GM23338 (cell line): ENCODE measurements around the gene EREG. TPM values are rescaled to one million over a fixed set of nuclear protein-coding genes. Genes with fewer than 3 reads are reported as not detected.

Experiments used
- ATAC-seq: fragments of 200-7000 bp; cut with Tn5 transposase; 3 replicates; pipeline ENCODE4 v1.9.1; 2020
- DNase-seq: peaks from one replicate; pipeline ENCODE4 v3.0.0-alpha.2; 2015; ENCODE audit warnings: low spot score
- H2AFZ ChIP-seq: fragments of 200-600 bp; sonication (generic); 2 replicates; pipeline ENCODE4 v1.8.0; 2016; ENCODE audit warnings: antibody characterized with exemption, mild to moderate bottlenecking, moderate library complexity
- H3F3A ChIP-seq: fragments of 200-600 bp; sonication (generic); replicated peaks from 2 replicates; pipeline ENCODE4 v1.8.0; 2017; ENCODE audit warnings: antibody characterized with exemption, mixed run types, low read depth
- H3K27ac ChIP-seq: fragments of 200-600 bp; sonication (generic); 2 replicates; pipeline ENCODE4 v1.6.1; 2016; ENCODE audit warnings: low read depth
- H3K27me3 ChIP-seq: fragments of 200-600 bp; sonication (generic); 2 replicates; pipeline ENCODE4 v1.8.0; 2016; ENCODE audit warnings: mild to moderate bottlenecking, mixed run types, moderate library complexity; ENCODE audit not compliant: insufficient read depth
- H3K36me3 ChIP-seq: fragments of 200-600 bp; sonication (generic); 2 replicates; pipeline ENCODE4 v1.8.0; 2016; ENCODE audit warnings: mild to moderate bottlenecking; ENCODE audit not compliant: insufficient read depth
- H3K4me1 ChIP-seq: fragments of 200-600 bp; sonication (generic); 2 replicates; pipeline ENCODE4 v1.8.0; 2016; ENCODE audit warnings: mild to moderate bottlenecking, moderate library complexity; ENCODE audit not compliant: insufficient read depth
- H3K4me2 ChIP-seq: fragments of 200-600 bp; sonication (generic); 2 replicates; pipeline ENCODE4 v1.7.1; 2017; ENCODE audit warnings: mixed run types
- H3K4me3 ChIP-seq: fragments of 200-600 bp; sonication (generic); 2 replicates; pipeline ENCODE4 v1.6.1; 2016; ENCODE audit warnings: mixed run types
- H3K79me2 ChIP-seq: fragments of 200-600 bp; sonication (generic); replicated peaks from 2 replicates; pipeline ENCODE4 v1.8.0; 2017; ENCODE audit warnings: mild to moderate bottlenecking; ENCODE audit not compliant: insufficient read depth
- H3K9me2 ChIP-seq: fragments of 200-600 bp; sonication (generic); 2 replicates; pipeline ENCODE4 v1.8.0; 2017; ENCODE audit not compliant: insufficient read depth
- H4K20me1 ChIP-seq: fragments of 200-600 bp; sonication (generic); replicated peaks from 2 replicates; pipeline ENCODE4 v1.8.0; 2017; ENCODE audit warnings: mild to moderate bottlenecking; ENCODE audit not compliant: insufficient read depth
- H3K27ac Mint-ChIP-seq: 2 replicates; pipeline ENCODE4 v1.8.0; 2020; ENCODE audit warnings: inconsistent platforms, mild to moderate bottlenecking, moderate library complexity, mixed read lengths
- H3K27me3 Mint-ChIP-seq: 3 replicates; pipeline ENCODE4 v1.8.0; 2022; ENCODE audit warnings: low read depth, mild to moderate bottlenecking, moderate library complexity, mixed read lengths, inconsistent platforms; ENCODE audit not compliant: insufficient read depth, poor library complexity
- H3K36me3 Mint-ChIP-seq: 3 replicates; pipeline ENCODE4 v1.8.0; 2021; ENCODE audit warnings: low read depth, mild to moderate bottlenecking, inconsistent platforms, moderate library complexity, mixed read lengths
- H3K4me1 Mint-ChIP-seq: 3 replicates; pipeline ENCODE4 v1.8.0; 2020; ENCODE audit warnings: mild to moderate bottlenecking, inconsistent platforms, mixed read lengths
- H3K4me3 Mint-ChIP-seq: 3 replicates; pipeline ENCODE4 v1.8.0; 2021; ENCODE audit warnings: moderate library complexity, mild to moderate bottlenecking, inconsistent platforms, mixed read lengths
- H3K9me3 Mint-ChIP-seq: 3 replicates; pipeline ENCODE4 v1.8.0; 2020; ENCODE audit warnings: moderate library complexity, mild to moderate bottlenecking, inconsistent platforms, mixed read lengths
- CREB1 ChIP-seq: fragments of 250-450 bp; sonication (Bioruptor Pico); IDR thresholded peaks from 2 replicates; pipeline ENCODE4 v1.5.0; 2020; ENCODE audit warnings: low read depth, mild to moderate bottlenecking, moderate library complexity
- CTCF ChIP-seq, 2 experiments: fragments of 200-600 bp in 1 of 2; sonication (generic) in 1 of 2; conservative IDR thresholded peaks; 2 replicates each; pipeline versions ENCODE4 v1.5.1 to v1.6.1; 2016 to 2017; ENCODE audit warnings: antibody characterized with exemption in 2 of 2, low read depth in 2 of 2, mild to moderate bottlenecking in 2 of 2, moderate library complexity in 1 of 2
- EZH2 ChIP-seq: fragments of 200-600 bp; sonication (generic); IDR thresholded peaks from one replicate; pipeline ENCODE4 v1.8.0; 2017; ENCODE audit warnings: antibody characterized with exemption, mild to moderate bottlenecking, low read depth; ENCODE audit not compliant: unreplicated experiment
- EZH2phosphoT487 ChIP-seq: fragments of 200-600 bp; sonication (generic); IDR thresholded peaks from one replicate; pipeline ENCODE4 v1.8.1; 2018; ENCODE audit warnings: antibody characterized with exemption; ENCODE audit not compliant: unreplicated experiment
- JUNB ChIP-seq: IDR thresholded peaks from one replicate; pipeline ENCODE4 v1.6.1; 2016; ENCODE audit warnings: antibody characterized with exemption; ENCODE audit not compliant: unreplicated experiment
- NANOG ChIP-seq: IDR thresholded peaks from 2 replicates; pipeline ENCODE4 v1.6.1; 2016; ENCODE audit warnings: antibody characterized with exemption, borderline replicate concordance
- POLR2AphosphoS5 ChIP-seq: IDR thresholded peaks from 2 replicates; pipeline ENCODE4 v1.6.1; 2016; ENCODE audit warnings: antibody characterized with exemption, low read depth
- STAT1 ChIP-seq: IDR thresholded peaks from one replicate; pipeline ENCODE4 v1.6.1; 2016; ENCODE audit warnings: antibody characterized with exemption; ENCODE audit not compliant: unreplicated experiment
- ZNF114 ChIP-seq: fragments of 250-450 bp; sonication (Bioruptor Pico); IDR thresholded peaks from 2 replicates; pipeline ENCODE4 v1.5.0; 2020; ENCODE audit warnings: mild to moderate bottlenecking, moderate library complexity
- ZNF331 ChIP-seq: fragments of 250-450 bp; sonication (Bioruptor Pico); IDR thresholded peaks from 2 replicates; pipeline ENCODE4 v1.5.0; 2020; ENCODE audit warnings: low read depth, mild to moderate bottlenecking, moderate library complexity
- polyA plus RNA-seq: library from polyadenylated mRNA; unstranded; fragments of >200 nt; fragmentation: Nextera tagmentation; extraction: Ambion mirVana; gene quantifications from 2 replicates; pipeline ENCODE4 v1.2.1, GENCODE V29; 2016
- total RNA-seq: library from RNA; depleted of rRNA; stranded (reverse); fragments of >200 nt; shearing (Covaris generic); gene quantifications from 2 replicates; pipeline ENCODE4 v1.2.3, GENCODE V29; 2014
- TF ChIP-seq, protein P1 (sequence below): IDR thresholded peaks from 2 replicates; pipeline ENCODE4 v1.6.1; 2016; ENCODE audit warnings: antibody characterized with exemption
- TF ChIP-seq, protein P2 (sequence below): IDR thresholded peaks from one replicate; pipeline ENCODE4 v1.6.1; 2018; ENCODE audit warnings: antibody characterized with exemption; ENCODE audit not compliant: unreplicated experiment
- TF ChIP-seq, protein P3 (sequence below): fragments of 250-450 bp; sonication (Bioruptor Pico); IDR thresholded peaks from 2 replicates; pipeline ENCODE4 v1.5.0; 2020; ENCODE audit warnings: mild to moderate bottlenecking, moderate library complexity

The EREG gene
- total and polyA plus RNA-seq, 2 experiments from 2014 or later = not detected

DNA sequence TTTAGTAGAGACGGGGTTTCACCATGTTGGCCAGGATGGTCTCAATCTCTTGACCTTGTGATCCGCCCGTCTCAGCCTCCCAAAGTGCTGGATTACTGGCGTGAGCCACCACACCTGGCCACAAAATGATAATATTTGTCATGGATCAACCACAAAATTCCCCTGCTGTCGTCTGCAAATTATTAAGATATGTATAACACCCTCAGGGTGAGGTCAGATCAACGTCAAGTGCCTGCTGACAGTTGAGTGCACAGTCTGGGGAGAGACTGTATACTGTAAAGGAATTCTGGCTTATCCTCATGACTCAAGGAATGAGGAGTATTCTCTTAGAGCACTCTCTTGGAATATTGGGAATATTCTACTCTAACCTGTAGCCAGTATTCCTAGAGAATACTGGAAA lies 45.5 kb upstream of the EREG start:
- Histone ChIP-seq H3F3A (no peaks in the 10 kb centered on the region), H3K9me2 (no peaks in the 10 kb centered on the region), H3K4me2 (no peak overlapping the region), H3K4me3 (no peak overlapping the region), H3K27me3 (no peaks in the 10 kb centered on the region), H3K36me3 (no peaks in the 10 kb centered on the region), H3K79me2 (no peaks in the 10 kb centered on the region), H3K4me1 (peaks cover 14% of the 10 kb centered on the region; the same call in 1 of the 2 replicates), H2AFZ (no peak overlapping the region), H3K27ac (no peak overlapping the region), H4K20me1 (no peaks in the 10 kb centered on the region)
- no peaks in the 10 kb centered on the region for H3K36me3 Mint-ChIP-seq
- ATAC-seq (no peak), DNase-seq (no peak)
- H3K4me1 Mint-ChIP-seq = peaks cover 19% of the 10 kb centered on the region
- H3K27me3 Mint-ChIP-seq = no peaks in the 10 kb centered on the region
- H3K27ac Mint-ChIP-seq = no peak overlapping the region
- H3K9me3 Mint-ChIP-seq = no peaks in the 10 kb centered on the region
- TF ChIP-seq STAT1 (no peak), CREB1 (CRISPR knock-in tag) (no peak), ZNF114 (CRISPR knock-in tag) (no peak), ZNF331 (CRISPR knock-in tag) (no peak), EZH2phosphoT487 (no peak), NANOG (no peak), POLR2AphosphoS5 (no peak), CTCF (conservative IDR thresholded peaks at IDR 0.05; ENCODE audit: low read depth in 2 of 2) (no peak), EZH2 (no peak), JUNB (no peak)
- TF ChIP-seq, protein P1, sequence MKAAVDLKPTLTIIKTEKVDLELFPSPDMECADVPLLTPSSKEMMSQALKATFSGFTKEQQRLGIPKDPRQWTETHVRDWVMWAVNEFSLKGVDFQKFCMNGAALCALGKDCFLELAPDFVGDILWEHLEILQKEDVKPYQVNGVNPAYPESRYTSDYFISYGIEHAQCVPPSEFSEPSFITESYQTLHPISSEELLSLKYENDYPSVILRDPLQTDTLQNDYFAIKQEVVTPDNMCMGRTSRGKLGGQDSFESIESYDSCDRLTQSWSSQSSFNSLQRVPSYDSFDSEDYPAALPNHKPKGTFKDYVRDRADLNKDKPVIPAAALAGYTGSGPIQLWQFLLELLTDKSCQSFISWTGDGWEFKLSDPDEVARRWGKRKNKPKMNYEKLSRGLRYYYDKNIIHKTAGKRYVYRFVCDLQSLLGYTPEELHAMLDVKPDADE = no peak
- TF ChIP-seq, protein P2, sequence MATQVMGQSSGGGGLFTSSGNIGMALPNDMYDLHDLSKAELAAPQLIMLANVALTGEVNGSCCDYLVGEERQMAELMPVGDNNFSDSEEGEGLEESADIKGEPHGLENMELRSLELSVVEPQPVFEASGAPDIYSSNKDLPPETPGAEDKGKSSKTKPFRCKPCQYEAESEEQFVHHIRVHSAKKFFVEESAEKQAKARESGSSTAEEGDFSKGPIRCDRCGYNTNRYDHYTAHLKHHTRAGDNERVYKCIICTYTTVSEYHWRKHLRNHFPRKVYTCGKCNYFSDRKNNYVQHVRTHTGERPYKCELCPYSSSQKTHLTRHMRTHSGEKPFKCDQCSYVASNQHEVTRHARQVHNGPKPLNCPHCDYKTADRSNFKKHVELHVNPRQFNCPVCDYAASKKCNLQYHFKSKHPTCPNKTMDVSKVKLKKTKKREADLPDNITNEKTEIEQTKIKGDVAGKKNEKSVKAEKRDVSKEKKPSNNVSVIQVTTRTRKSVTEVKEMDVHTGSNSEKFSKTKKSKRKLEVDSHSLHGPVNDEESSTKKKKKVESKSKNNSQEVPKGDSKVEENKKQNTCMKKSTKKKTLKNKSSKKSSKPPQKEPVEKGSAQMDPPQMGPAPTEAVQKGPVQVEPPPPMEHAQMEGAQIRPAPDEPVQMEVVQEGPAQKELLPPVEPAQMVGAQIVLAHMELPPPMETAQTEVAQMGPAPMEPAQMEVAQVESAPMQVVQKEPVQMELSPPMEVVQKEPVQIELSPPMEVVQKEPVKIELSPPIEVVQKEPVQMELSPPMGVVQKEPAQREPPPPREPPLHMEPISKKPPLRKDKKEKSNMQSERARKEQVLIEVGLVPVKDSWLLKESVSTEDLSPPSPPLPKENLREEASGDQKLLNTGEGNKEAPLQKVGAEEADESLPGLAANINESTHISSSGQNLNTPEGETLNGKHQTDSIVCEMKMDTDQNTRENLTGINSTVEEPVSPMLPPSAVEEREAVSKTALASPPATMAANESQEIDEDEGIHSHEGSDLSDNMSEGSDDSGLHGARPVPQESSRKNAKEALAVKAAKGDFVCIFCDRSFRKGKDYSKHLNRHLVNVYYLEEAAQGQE = no peak
- TF ChIP-seq, protein P3, sequence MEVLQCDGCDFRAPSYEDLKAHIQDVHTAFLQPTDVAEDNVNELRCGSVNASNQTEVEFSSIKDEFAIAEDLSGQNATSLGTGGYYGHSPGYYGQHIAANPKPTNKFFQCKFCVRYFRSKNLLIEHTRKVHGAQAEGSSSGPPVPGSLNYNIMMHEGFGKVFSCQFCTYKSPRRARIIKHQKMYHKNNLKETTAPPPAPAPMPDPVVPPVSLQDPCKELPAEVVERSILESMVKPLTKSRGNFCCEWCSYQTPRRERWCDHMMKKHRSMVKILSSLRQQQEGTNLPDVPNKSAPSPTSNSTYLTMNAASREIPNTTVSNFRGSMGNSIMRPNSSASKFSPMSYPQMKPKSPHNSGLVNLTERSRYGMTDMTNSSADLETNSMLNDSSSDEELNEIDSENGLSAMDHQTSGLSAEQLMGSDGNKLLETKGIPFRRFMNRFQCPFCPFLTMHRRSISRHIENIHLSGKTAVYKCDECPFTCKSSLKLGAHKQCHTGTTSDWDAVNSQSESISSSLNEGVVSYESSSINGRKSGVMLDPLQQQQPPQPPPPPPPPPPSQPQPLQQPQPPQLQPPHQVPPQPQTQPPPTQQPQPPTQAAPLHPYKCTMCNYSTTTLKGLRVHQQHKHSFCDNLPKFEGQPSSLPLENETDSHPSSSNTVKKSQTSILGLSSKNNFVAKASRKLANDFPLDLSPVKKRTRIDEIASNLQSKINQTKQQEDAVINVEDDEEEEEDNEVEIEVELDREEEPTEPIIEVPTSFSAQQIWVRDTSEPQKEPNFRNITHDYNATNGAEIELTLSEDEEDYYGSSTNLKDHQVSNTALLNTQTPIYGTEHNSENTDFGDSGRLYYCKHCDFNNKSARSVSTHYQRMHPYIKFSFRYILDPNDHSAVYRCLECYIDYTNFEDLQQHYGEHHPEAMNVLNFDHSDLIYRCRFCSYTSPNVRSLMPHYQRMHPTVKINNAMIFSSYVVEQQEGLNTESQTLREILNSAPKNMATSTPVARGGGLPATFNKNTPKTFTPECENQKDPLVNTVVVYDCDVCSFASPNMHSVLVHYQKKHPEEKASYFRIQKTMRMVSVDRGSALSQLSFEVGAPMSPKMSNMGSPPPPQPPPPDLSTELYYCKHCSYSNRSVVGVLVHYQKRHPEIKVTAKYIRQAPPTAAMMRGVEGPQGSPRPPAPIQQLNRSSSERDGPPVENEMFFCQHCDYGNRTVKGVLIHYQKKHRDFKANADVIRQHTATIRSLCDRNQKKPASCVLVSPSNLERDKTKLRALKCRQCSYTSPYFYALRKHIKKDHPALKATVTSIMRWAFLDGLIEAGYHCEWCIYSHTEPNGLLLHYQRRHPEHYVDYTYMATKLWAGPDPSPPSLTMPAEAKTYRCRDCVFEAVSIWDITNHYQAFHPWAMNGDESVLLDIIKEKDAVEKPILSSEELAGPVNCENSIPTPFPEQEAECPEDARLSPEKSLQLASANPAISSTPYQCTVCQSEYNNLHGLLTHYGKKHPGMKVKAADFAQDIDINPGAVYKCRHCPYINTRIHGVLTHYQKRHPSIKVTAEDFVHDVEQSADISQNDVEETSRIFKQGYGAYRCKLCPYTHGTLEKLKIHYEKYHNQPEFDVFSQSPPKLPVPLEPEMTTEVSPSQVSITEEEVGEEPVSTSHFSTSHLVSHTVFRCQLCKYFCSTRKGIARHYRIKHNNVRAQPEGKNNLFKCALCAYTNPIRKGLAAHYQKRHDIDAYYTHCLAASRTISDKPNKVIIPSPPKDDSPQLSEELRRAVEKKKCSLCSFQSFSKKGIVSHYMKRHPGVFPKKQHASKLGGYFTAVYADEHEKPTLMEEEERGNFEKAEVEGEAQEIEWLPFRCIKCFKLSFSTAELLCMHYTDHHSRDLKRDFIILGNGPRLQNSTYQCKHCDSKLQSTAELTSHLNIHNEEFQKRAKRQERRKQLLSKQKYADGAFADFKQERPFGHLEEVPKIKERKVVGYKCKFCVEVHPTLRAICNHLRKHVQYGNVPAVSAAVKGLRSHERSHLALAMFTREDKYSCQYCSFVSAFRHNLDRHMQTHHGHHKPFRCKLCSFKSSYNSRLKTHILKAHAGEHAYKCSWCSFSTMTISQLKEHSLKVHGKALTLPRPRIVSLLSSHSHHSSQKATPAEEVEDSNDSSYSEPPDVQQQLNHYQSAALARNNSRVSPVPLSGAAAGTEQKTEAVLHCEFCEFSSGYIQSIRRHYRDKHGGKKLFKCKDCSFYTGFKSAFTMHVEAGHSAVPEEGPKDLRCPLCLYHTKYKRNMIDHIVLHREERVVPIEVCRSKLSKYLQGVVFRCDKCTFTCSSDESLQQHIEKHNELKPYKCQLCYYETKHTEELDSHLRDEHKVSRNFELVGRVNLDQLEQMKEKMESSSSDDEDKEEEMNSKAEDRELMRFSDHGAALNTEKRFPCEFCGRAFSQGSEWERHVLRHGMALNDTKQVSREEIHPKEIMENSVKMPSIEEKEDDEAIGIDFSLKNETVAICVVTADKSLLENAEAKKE (CRISPR knock-in tag) = no peak
- H3K4me3 Mint-ChIP-seq = no peak overlapping the region
